GM12878 (cell line): ENCODE results near the gene MAP2K1. TPM values are rescaled to one million over a fixed set of nuclear protein-coding genes. Genes with fewer than 3 reads are reported as not detected.

Experiments used
- BCL11A ChIP-seq: IDR thresholded peaks from 2 replicates; pipeline ENCODE4 v1.6.1; 2011; ENCODE audit warnings: low read depth, low read length
- BCL3 ChIP-seq: IDR thresholded peaks from 2 replicates; pipeline ENCODE4 v1.6.1; 2011; ENCODE audit warnings: borderline replicate concordance, low read depth, mild to moderate bottlenecking, moderate library complexity, low read length; ENCODE audit not compliant: insufficient read depth, poor library complexity, severe bottlenecking
- CEBPZ ChIP-seq: fragments of 150-350 bp; IDR thresholded peaks from 2 replicates; pipeline ENCODE4 v1.6.1; 2016; ENCODE audit warnings: low read depth, low read length
- CHD2 ChIP-seq: IDR thresholded peaks from 2 replicates; pipeline ENCODE4 v1.6.1; 2011; ENCODE audit warnings: low read depth, low read length, improper control_type of control experiment, borderline replicate concordance
- ETV6 ChIP-seq, 2 experiments: fragments of 450-650 bp in 1 of 2; IDR thresholded peaks in 1 of 2; conservative IDR thresholded peaks in 1 of 2; 2 replicates each; pipeline ENCODE4 v1.6.1; 2014; ENCODE audit warnings: antibody characterized with exemption in 1 of 2, borderline replicate concordance in 1 of 2, low read depth in 1 of 2, mild to moderate bottlenecking in 1 of 2, moderate library complexity in 1 of 2
- MTA2 ChIP-seq: fragments of 450-650 bp; IDR thresholded peaks from 2 replicates; pipeline ENCODE4 v1.6.1; 2016; ENCODE audit warnings: low read depth, mild to moderate bottlenecking, moderate library complexity
- NKRF ChIP-seq: fragments of 450-650 bp; conservative IDR thresholded peaks from 2 replicates; pipeline ENCODE4 v1.6.1; 2017; ENCODE audit warnings: mild to moderate bottlenecking, moderate library complexity
- NR2C1 ChIP-seq: fragments of 450-650 bp; IDR thresholded peaks from 2 replicates; pipeline ENCODE4 v1.6.1; 2017; ENCODE audit warnings: antibody characterized with exemption, mild to moderate bottlenecking, moderate library complexity
- PBX3 ChIP-seq: IDR thresholded peaks from 2 replicates; pipeline ENCODE4 v1.6.1; 2011; ENCODE audit warnings: mild to moderate bottlenecking, low read depth, low read length, moderate library complexity; ENCODE audit not compliant: insufficient replicate concordance
- POLR2AphosphoS5 ChIP-seq: IDR thresholded peaks from 2 replicates; pipeline ENCODE4 v1.6.1; 2011; ENCODE audit warnings: mild to moderate bottlenecking, low read length, inconsistent platforms
- RAD21 ChIP-seq: IDR thresholded peaks from 2 replicates; pipeline ENCODE4 v1.6.1; 2011; ENCODE audit warnings: mild to moderate bottlenecking, low read depth, low read length, moderate library complexity; ENCODE audit not compliant: insufficient read depth
- SMAD1 ChIP-seq: fragments of 450-650 bp; IDR thresholded peaks from 2 replicates; pipeline ENCODE4 v1.6.1; 2018; ENCODE audit warnings: mild to moderate bottlenecking, low read depth; ENCODE audit not compliant: partially characterized antibody
- STAT1 ChIP-seq: fragments of 450-650 bp; conservative IDR thresholded peaks from 2 replicates; pipeline ENCODE4 v1.6.1; 2014; ENCODE audit warnings: antibody characterized with exemption, mild to moderate bottlenecking
- SUZ12 ChIP-seq: fragments of 200-600 bp; sonication (generic); IDR thresholded peaks from one replicate; pipeline ENCODE4 v1.6.1; 2018; ENCODE audit warnings: antibody characterized with exemption, mild to moderate bottlenecking; ENCODE audit not compliant: unreplicated experiment
- WRNIP1 ChIP-seq: IDR thresholded peaks from 2 replicates; pipeline ENCODE4 v1.6.1; 2011; ENCODE audit warnings: low read depth, low read length, improper control_type of control experiment, borderline replicate concordance
- ZBTB33 ChIP-seq: fragments of 450-650 bp; IDR thresholded peaks from 2 replicates; pipeline ENCODE4 v1.6.1; 2017; ENCODE audit warnings: mild to moderate bottlenecking
- ZNF217 ChIP-seq: fragments of 450-650 bp; IDR thresholded peaks from 2 replicates; pipeline ENCODE4 v1.6.1; 2017; ENCODE audit warnings: antibody characterized with exemption, mild to moderate bottlenecking
- polyA plus RNA-seq, 11 experiments: library from polyadenylated mRNA; depleted of rRNA in 4 of 11; unstranded in 6 of 11; stranded (reverse) in 5 of 11; fragments of >200 nt; fragmentation: Nextera tagmentation in 4 of 11; fragmentation: Illumina TruSeq in 1 of 11; extraction: Ambion mirVana in 4 of 11; extraction: Trizol in 1 of 11; gene quantifications; 1 replicate in 1 of 11; 2 replicates in 10 of 11; pipeline versions ENCODE4 v1.2.1 to v1.2.3, GENCODE V29; 2011 to 2016; ENCODE audit warnings: inconsistent platforms in 2 of 11, missing spikeins in 2 of 11, low read depth in 1 of 11
- total RNA-seq, 4 experiments: library from RNA; depleted of rRNA in 3 of 4; stranded (reverse); fragments of >200 nt in 3 of 4; fragmentation: Illumina TruSeq in 1 of 4; extraction: Trizol in 1 of 4; gene quantifications; 2 replicates each; pipeline versions ENCODE4 v1.2.1 to v1.2.3, GENCODE V29; 2013 to 2021

Gene MAP2K1
- total and polyA plus RNA-seq, 10 of the 15 experiments (the other 5 are each of a cell fraction or from before 2014, with no cell fraction given), result 11.2 to 112 (median 56.6) TPM

GRCh38 chr15:66497502-66498455 is 111.1 kb downstream of the MAP2K1 start, which contains the start of gene SNAPC5 (continued):
- TF ChIP-seq POLR2AphosphoS5, result peak; percentile 71
- peak; percentile 77; the same call in 1 of the 2 replicates for TF ChIP-seq CHD2
- no peak for TF ChIP-seq SUZ12
- no peak for TF ChIP-seq WRNIP1
- TF ChIP-seq BCL3, result peak; percentile 97
- no peak for TF ChIP-seq SMAD1
- no peak; a peak in 1 of 4 replicates for TF ChIP-seq ETV6 (conservative IDR thresholded peaks at IDR 0.05 in 1 of 2, IDR thresholded peaks at IDR 0.05 in 1 of 2; ENCODE audit: borderline replicate concordance in 1 of 2, low read depth in 1 of 2)
- TF ChIP-seq MTA2, result peak; percentile 20; the same call in 1 of the 2 replicates
- TF ChIP-seq ZBTB33, result no peak
- peak; percentile 46; the same call in 1 of the 2 replicates for TF ChIP-seq STAT1
- no peak; the same call in 1 of the 2 replicates for TF ChIP-seq RAD21
- peak; percentile 97 for TF ChIP-seq NKRF
- TF ChIP-seq NR2C1, result 0 out of 2 replicates have a peak, but pooled peaks have one; percentile 4
- no peak for TF ChIP-seq PBX3
- TF ChIP-seq CEBPZ, result no peak
- 0 out of 2 replicates have a peak, but pooled peaks have one; percentile 14 for TF ChIP-seq ZNF217
- TF ChIP-seq BCL11A, result no peak
